Sciatic nerve (tissue), 2 donors: ENCODE data around the gene SERPINI1. TPM values are rescaled to one million over a fixed set of nuclear protein-coding genes. Genes with fewer than 3 reads are reported as not detected.

ENCODE experiments used
- ATAC-seq: fragments of 200-7000 bp; cut with Tn5 transposase; one replicate; pipeline ENCODE4 v1.9.1; 2020; ENCODE audit warnings: mild to moderate bottlenecking, moderate library complexity
- DNase-seq: peaks from one replicate; pipeline ENCODE4 v3.0.0-alpha.2; 2020; ENCODE audit warnings: low spot score
- intact Hi-C: fragments of 100-400 bp; cut with DNase I; formaldehyde crosslinking; loops from one replicate; pipeline ENCODE4 v1.14.2; 2022
- total RNA-seq: library from RNA; stranded (reverse); fragmentation: NEBNext Ultra II Directional; extraction: Animal tissue kit (Norgen Biotek cat#: 25700); gene quantifications from one replicate; pipeline ENCODE4 v1.2.1, GENCODE V29; 2021
- donor health status: DM: no; HTN: no; CAD: no.
- donor health status: DM: no; HTN: no; CAD: no.

Gene SERPINI1
- total RNA-seq, 1 donor from 2014 or later: 10.4 TPM

GRCh38 chr3:167835359-167835758, 99.8 kb downstream of the SERPINI1 start:
- ATAC-seq: no peak
- intact Hi-C loops: no loop called here
- no peak for DNase-seq

GRCh38 chr3:167835953-167836352, 100.4 kb downstream of the SERPINI1 start:
- no peak for DNase-seq
- intact Hi-C loops: no loop called here
- no peak for ATAC-seq

- ATAC-seq: peak; percentile 48
- no peak for DNase-seq
- intact Hi-C loops: no loop called here
Measured at GRCh38 chr3:167837466-167837865, 101.9 kb downstream of the SERPINI1 start.

GRCh38 chr3:167839460-167840134, 104.1 kb downstream of the SERPINI1 start:
- intact Hi-C loops: no loop called here
- no peak for ATAC-seq
- no peak for DNase-seq

- no peak for DNase-seq
- ATAC-seq: no peak
- intact Hi-C loops: no loop called here
Measured at GRCh38 chr3:167840247-167840646, 104.7 kb downstream of the SERPINI1 start.

- no peak for ATAC-seq
- no peak for DNase-seq
Measured at GRCh38 chr3:167843481-167843880, 108.0 kb downstream of the SERPINI1 start.

GRCh38 chr3:167843886-167844285, 108.4 kb downstream of the SERPINI1 start:
- intact Hi-C loops: no loop called here
- ATAC-seq: no peak

More at GRCh38 chr3:167843481-167843880, 108.0 kb downstream of the SERPINI1 start:
- intact Hi-C loops: no loop called here

GRCh38 chr3:167844528-167844927, 109.0 kb downstream of the SERPINI1 start:
- intact Hi-C loops: no loop called here
- ATAC-seq (no peak), DNase-seq (no peak)

More at GRCh38 chr3:167843886-167844285, 108.4 kb downstream of the SERPINI1 start:
- DNase-seq: no peak

- intact Hi-C loops: no loop called here
- ATAC-seq (no peak), DNase-seq (no peak)
Measured at GRCh38 chr3:167851171-167851570, 115.7 kb downstream of the SERPINI1 start.

- ATAC-seq (no peak), DNase-seq (no peak)
- intact Hi-C loops: no loop called here
Measured at GRCh38 chr3:167851749-167852148, 116.2 kb downstream of the SERPINI1 start.

GRCh38 chr3:167852216-167852615, 116.7 kb downstream of the SERPINI1 start:
- ATAC-seq: no peak
- no peak for DNase-seq
- intact Hi-C loops: no loop called here

GRCh38 chr3:167854063-167854462, 118.5 kb downstream of the SERPINI1 start:
- no peak for ATAC-seq
- intact Hi-C loops: no loop called here
- no peak for DNase-seq

- ATAC-seq: no peak
- DNase-seq: no peak
- intact Hi-C loops: no loop called here
Measured at GRCh38 chr3:167854846-167855245, 119.3 kb downstream of the SERPINI1 start.

- ATAC-seq (no peak), DNase-seq (no peak)
- intact Hi-C loops: no loop called here
Measured at GRCh38 chr3:167855306-167855705, 119.8 kb downstream of the SERPINI1 start.

- intact Hi-C loops: no loop called here
- ATAC-seq (no peak), DNase-seq (no peak)
Measured at GRCh38 chr3:167858865-167859264, 123.3 kb downstream of the SERPINI1 start.

- ATAC-seq (no peak), DNase-seq (no peak)
- intact Hi-C loops: no loop called here
Measured at GRCh38 chr3:167859610-167860009, 124.1 kb downstream of the SERPINI1 start.

- intact Hi-C loops: no loop called here
- ATAC-seq (peak; percentile 45), DNase-seq (no peak)
Measured at GRCh38 chr3:167861649-167862048, 126.1 kb downstream of the SERPINI1 start.

GRCh38 chr3:167862104-167862730, 126.7 kb downstream of the SERPINI1 start:
- intact Hi-C loops: no loop called here
- ATAC-seq (no peak), DNase-seq (no peak)

GRCh38 chr3:167863811-167864551, 128.5 kb downstream of the SERPINI1 start:
- DNase-seq: no peak
- intact Hi-C loops: no loop called here
- no peak for ATAC-seq

GRCh38 chr3:167864552-167864874, 129.0 kb downstream of the SERPINI1 start:
- ATAC-seq (no peak), DNase-seq (no peak)
- intact Hi-C loops: no loop called here
